Ishikawa (cell line): ENCODE results near the gene CASQ2.

Source experiments
- CEBPB ChIP-seq: IDR thresholded peaks from 2 replicates; pipeline ENCODE4 v1.6.1; 2012
- CREB1 ChIP-seq: IDR thresholded peaks from 2 replicates; pipeline ENCODE4 v1.6.1; 2012; ENCODE audit warnings: low read depth
- EGR1 ChIP-seq: IDR thresholded peaks from 2 replicates; pipeline ENCODE4 v1.6.1; 2012
- EP300 ChIP-seq: IDR thresholded peaks from 2 replicates; pipeline ENCODE4 v1.6.1; 2012; ENCODE audit warnings: borderline replicate concordance
- FOXM1 ChIP-seq: IDR thresholded peaks from 2 replicates; pipeline ENCODE4 v1.6.1; 2012; ENCODE audit warnings: low read depth, borderline replicate concordance
- NFIC ChIP-seq: IDR thresholded peaks from 2 replicates; pipeline ENCODE4 v1.6.1; 2012
- RAD21 ChIP-seq: IDR thresholded peaks from 2 replicates; pipeline ENCODE4 v1.6.1; 2012; ENCODE audit warnings: low read depth
- TAF1 ChIP-seq: IDR thresholded peaks from 2 replicates; pipeline ENCODE4 v1.6.1; 2012; ENCODE audit warnings: low read depth, mild to moderate bottlenecking
- TCF12 ChIP-seq: IDR thresholded peaks from 2 replicates; pipeline ENCODE4 v1.6.1; 2012; ENCODE audit warnings: low read depth
- TEAD4 ChIP-seq: IDR thresholded peaks from 2 replicates; pipeline ENCODE4 v1.6.1; 2012
- YY1 ChIP-seq: IDR thresholded peaks from 2 replicates; pipeline ENCODE4 v1.6.1; 2012; ENCODE audit warnings: low read depth
- ZBTB7A ChIP-seq: IDR thresholded peaks from 2 replicates; pipeline ENCODE4 v1.6.1; 2012; ENCODE audit warnings: low read depth
- TF ChIP-seq, protein P1 (sequence below): IDR thresholded peaks from 2 replicates; pipeline ENCODE4 v1.6.1; 2012
- TF ChIP-seq, protein P2 (sequence below): IDR thresholded peaks from 2 replicates; pipeline ENCODE4 v1.6.1; 2012; ENCODE audit warnings: low read depth, mild to moderate bottlenecking
- TF ChIP-seq, protein P3 (sequence below): IDR thresholded peaks from 2 replicates; pipeline ENCODE4 v1.6.1; 2012

The CASQ2 gene

DNA sequence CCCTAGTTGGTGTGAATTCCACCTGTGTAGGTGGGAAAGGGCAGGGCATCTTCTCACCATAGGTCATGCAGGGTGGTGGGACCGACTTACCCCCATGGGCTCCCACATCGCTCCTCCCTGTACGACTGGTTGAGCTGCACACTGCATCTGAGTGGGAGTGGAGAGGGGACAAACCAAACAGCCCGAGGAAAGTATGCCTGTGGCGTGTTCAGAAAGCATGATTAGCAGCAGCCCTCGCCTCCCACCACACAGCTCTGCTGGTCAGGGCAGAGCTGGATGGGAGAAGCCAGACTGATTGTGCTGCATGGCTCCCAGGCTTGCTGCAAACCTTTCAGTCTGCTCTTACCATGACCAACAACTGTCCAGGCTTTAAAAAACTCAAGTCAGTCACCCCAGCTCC is 102.3 kb downstream of the CASQ2 start:
- no peak for TF ChIP-seq RAD21
- TF ChIP-seq, protein P1, sequence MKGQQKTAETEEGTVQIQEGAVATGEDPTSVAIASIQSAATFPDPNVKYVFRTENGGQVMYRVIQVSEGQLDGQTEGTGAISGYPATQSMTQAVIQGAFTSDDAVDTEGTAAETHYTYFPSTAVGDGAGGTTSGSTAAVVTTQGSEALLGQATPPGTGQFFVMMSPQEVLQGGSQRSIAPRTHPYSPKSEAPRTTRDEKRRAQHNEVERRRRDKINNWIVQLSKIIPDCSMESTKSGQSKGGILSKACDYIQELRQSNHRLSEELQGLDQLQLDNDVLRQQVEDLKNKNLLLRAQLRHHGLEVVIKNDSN: no peak
- TF ChIP-seq CREB1: no peak
- no peak for TF ChIP-seq FOXM1
- TF ChIP-seq, protein P2, sequence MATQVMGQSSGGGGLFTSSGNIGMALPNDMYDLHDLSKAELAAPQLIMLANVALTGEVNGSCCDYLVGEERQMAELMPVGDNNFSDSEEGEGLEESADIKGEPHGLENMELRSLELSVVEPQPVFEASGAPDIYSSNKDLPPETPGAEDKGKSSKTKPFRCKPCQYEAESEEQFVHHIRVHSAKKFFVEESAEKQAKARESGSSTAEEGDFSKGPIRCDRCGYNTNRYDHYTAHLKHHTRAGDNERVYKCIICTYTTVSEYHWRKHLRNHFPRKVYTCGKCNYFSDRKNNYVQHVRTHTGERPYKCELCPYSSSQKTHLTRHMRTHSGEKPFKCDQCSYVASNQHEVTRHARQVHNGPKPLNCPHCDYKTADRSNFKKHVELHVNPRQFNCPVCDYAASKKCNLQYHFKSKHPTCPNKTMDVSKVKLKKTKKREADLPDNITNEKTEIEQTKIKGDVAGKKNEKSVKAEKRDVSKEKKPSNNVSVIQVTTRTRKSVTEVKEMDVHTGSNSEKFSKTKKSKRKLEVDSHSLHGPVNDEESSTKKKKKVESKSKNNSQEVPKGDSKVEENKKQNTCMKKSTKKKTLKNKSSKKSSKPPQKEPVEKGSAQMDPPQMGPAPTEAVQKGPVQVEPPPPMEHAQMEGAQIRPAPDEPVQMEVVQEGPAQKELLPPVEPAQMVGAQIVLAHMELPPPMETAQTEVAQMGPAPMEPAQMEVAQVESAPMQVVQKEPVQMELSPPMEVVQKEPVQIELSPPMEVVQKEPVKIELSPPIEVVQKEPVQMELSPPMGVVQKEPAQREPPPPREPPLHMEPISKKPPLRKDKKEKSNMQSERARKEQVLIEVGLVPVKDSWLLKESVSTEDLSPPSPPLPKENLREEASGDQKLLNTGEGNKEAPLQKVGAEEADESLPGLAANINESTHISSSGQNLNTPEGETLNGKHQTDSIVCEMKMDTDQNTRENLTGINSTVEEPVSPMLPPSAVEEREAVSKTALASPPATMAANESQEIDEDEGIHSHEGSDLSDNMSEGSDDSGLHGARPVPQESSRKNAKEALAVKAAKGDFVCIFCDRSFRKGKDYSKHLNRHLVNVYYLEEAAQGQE: no peak
- TF ChIP-seq YY1: no peak
- no peak for TF ChIP-seq EGR1
- no peak for TF ChIP-seq TEAD4
- TF ChIP-seq EP300: no peak
- no peak for TF ChIP-seq ZBTB7A
- no peak for TF ChIP-seq NFIC
- no peak for TF ChIP-seq CEBPB
- TF ChIP-seq, protein P3, sequence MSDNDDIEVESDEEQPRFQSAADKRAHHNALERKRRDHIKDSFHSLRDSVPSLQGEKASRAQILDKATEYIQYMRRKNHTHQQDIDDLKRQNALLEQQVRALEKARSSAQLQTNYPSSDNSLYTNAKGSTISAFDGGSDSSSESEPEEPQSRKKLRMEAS: no peak
- no peak for TF ChIP-seq TCF12
- TF ChIP-seq TAF1: no peak

DNA sequence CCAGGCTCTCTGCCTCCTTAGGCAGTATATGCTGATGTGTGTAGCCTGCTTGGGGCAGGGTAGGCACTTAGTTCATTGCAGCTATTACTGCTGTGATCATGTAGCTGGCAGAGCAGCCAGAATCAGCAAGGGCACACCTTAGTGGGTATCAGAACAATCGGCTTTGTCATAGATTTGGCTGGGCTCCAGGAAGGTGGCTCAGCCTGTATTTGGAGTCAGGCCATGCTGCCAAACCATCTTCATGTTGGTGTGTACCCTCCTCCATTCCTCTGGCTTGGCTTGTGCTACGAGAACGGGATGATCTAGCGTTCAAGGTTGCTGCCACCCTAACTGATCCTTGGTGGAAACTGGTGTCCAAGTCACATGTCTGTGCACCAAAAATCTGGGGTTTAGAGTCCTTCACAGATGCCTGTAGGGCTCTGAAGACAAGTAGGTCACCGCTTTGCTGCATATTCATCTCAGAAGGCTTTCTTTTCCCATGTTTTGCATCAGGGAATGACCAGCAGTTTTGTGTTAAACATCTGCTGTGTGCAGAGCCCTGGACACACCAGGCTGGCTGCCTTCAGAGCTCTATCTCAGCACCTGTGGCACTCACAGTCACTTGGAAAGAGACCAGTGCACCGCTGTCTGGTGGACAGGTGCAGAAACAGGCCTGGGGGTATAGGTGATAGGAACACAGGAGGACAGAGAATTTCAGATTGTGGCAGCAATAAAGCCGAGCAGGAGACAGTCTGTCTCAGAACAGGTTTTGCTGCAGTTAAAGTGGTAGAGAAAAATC is 103.0 kb downstream of the CASQ2 start:
- no peak for TF ChIP-seq TEAD4
- peak; percentile 62; the same call in 1 of the 2 replicates for TF ChIP-seq NFIC

DNA sequence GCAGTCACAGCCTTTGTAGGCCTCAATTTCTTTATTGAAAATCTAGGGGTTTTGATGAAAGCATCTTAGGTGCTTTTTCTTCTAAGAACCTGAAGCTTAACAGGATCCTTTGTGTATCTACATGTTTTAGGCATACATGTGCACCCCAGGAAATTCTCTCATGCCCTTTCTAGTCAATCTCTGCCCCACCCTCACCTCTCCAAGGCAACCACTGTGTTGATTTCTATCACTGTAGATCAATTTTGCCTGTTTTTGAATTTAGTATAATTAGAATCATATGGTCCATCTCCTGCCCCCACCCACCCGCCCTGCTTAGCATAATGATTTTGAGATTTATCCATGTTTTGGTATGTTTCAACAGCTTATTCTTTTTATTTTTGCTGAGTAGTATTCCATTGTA is 107.4 kb downstream of the CASQ2 start:
- TF ChIP-seq TAF1: no peak

DNA sequence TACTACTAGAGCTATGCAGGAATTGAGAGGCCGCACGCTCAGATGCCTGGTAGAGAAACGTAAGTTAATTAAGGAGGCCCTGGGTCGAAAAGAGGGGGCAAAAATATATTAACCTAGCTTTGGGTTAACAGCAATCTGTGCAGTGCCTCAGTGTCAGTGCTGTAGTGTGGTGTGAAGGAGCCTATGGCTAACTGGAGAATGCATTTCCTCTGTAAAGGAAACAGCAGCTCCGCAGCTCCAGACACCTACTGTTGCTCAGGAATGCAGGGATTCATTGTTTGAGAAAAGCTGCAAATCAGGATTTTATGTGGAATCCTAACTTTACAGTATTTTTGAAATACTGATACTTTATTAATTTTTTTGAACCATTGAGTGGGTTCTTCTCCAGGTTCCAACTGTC is 108.4 kb downstream of the CASQ2 start:
- TF ChIP-seq, protein P2: no peak

DNA sequence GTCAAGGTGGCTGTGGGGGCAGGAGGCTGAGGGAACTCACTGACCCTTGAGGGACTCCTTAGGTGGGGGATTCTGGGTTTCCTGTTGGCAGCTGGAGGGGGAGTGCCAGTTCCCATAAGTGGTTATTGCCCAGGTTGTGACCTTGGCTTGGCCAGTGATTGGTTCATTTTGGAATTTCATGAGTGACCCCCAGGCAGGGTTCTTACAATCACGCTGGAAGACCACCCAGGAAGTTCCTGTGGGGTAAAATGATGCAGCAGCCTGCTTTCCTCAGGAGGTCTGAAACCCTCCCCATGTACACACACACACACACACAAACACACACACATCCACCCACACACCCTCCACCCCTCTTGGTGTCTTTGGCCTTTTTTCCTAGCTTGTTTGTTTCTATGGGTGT is 109.9 kb downstream of the CASQ2 start:
- TF ChIP-seq EGR1 (no peak), ZBTB7A (no peak), TCF12 (no peak), NFIC (no peak), EP300 (no peak), TAF1 (no peak), TEAD4 (no peak), FOXM1 (no peak)
- TF ChIP-seq, protein P2: no peak

DNA sequence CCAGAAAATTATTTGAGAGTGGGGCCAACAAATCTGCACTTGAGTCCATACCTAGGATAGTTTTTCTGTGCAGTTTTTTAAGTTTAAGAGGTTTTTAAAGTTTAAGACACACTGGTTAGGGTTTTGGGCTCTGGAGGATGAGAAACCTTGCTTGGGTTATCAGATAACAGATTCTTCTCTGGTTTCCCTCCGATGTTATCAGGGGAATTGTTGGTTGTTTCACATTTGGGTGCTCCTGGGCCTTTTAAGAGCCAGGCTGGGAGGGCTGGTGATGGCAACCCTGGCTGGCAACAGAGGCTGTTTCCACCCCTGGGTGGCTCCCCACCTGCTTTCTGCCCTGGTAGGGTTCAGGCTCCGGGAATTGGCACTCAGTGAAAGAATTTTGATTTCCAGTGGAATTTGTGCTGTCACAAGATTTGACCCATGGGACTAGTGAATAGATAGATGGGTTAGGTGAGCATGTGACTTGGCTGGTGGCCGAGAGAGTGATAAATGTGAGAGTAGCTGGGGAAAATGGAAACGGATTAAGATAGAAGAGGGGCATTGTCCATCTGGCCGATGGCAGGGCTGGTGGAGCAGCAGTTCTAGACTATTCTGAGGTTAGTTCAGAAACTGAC is 111.9 kb downstream of the CASQ2 start:
- TF ChIP-seq ZBTB7A: no peak
- TF ChIP-seq TAF1: no peak
- no peak for TF ChIP-seq FOXM1
- TF ChIP-seq EP300: no peak
- TF ChIP-seq TCF12: no peak
- no peak for TF ChIP-seq RAD21
- TF ChIP-seq, protein P1: no peak
- TF ChIP-seq CREB1: no peak
- TF ChIP-seq CEBPB: no peak
- no peak for TF ChIP-seq NFIC
- no peak for TF ChIP-seq YY1
- TF ChIP-seq EGR1: no peak
